ENCODE measurements around the gene SLC1A2.

Gene SLC1A2

GRCh38 chr11:35216962-35217678, 202.2 kb downstream of the SLC1A2 start:
- DNase-seq (ENCODE audit: extremely low spot score), result no peak
- ChIA-PET POLR2A (no interaction called here), CTCF (no interaction called here)
- no peak for TF ChIP-seq HDGF (IDR thresholded peaks at IDR 0.05; ENCODE audit: borderline replicate concordance)
- TF ChIP-seq BHLHE40 (IDR thresholded peaks at IDR 0.05; ENCODE audit: borderline replicate concordance), result no peak
- no peak for TF ChIP-seq TARDBP (IDR thresholded peaks at IDR 0.05)
- TF ChIP-seq SP1 (IDR thresholded peaks at IDR 0.05), result no peak
- no peak for TF ChIP-seq NFRKB (IDR thresholded peaks at IDR 0.05)
- no peak for TF ChIP-seq FOXM1 (IDR thresholded peaks at IDR 0.05; ENCODE audit: borderline replicate concordance)
- no peak for TF ChIP-seq FOXK2 (IDR thresholded peaks at IDR 0.05)
- no peak for TF ChIP-seq ELF4 (IDR thresholded peaks at IDR 0.05)
- no peak for TF ChIP-seq ARNT (IDR thresholded peaks at IDR 0.05)
- no peak for TF ChIP-seq ZNF384 (IDR thresholded peaks at IDR 0.05)
- TF ChIP-seq SUZ12 (IDR thresholded peaks at IDR 0.05), result no peak
- TF ChIP-seq L3MBTL2 (conservative IDR thresholded peaks at IDR 0.05), result no peak
- no peak for TF ChIP-seq FOXA1 (IDR thresholded peaks at IDR 0.05)
- TF ChIP-seq LEF1 (IDR thresholded peaks at IDR 0.05; ENCODE audit: borderline replicate concordance), result no peak
- TF ChIP-seq CTBP1 (IDR thresholded peaks at IDR 0.05; ENCODE audit: borderline replicate concordance), result no peak
- no peak for TF ChIP-seq PKNOX1 (IDR thresholded peaks at IDR 0.05)

- CTCF ChIA-PET, result no interaction called here
- no peak for DNase-seq (ENCODE audit: extremely low spot score)
- POLR2A ChIA-PET, result no interaction called here
- TF ChIP-seq ZNF384 (IDR thresholded peaks at IDR 0.05) (no peak), FOXA1 (IDR thresholded peaks at IDR 0.05) (no peak), LEF1 (IDR thresholded peaks at IDR 0.05; ENCODE audit: borderline replicate concordance) (no peak), SP1 (IDR thresholded peaks at IDR 0.05) (no peak), SUZ12 (IDR thresholded peaks at IDR 0.05) (no peak), FOXK2 (IDR thresholded peaks at IDR 0.05) (no peak), BHLHE40 (IDR thresholded peaks at IDR 0.05; ENCODE audit: borderline replicate concordance) (no peak), HDGF (IDR thresholded peaks at IDR 0.05; ENCODE audit: borderline replicate concordance) (no peak), ELF4 (IDR thresholded peaks at IDR 0.05) (no peak), ARNT (IDR thresholded peaks at IDR 0.05) (no peak), CTBP1 (IDR thresholded peaks at IDR 0.05; ENCODE audit: borderline replicate concordance) (no peak), TARDBP (IDR thresholded peaks at IDR 0.05) (no peak), NFRKB (IDR thresholded peaks at IDR 0.05) (no peak), FOXM1 (IDR thresholded peaks at IDR 0.05; ENCODE audit: borderline replicate concordance) (no peak), L3MBTL2 (conservative IDR thresholded peaks at IDR 0.05) (no peak), PKNOX1 (IDR thresholded peaks at IDR 0.05) (no peak)
These were observed 203.4 kb downstream of the SLC1A2 start for GRCh38 chr11:35215945-35216344.

GRCh38 chr11:35214792-35215193, 204.6 kb downstream of the SLC1A2 start:
- ChIA-PET CTCF (no interaction called here), POLR2A (no interaction called here)
- DNase-seq (ENCODE audit: extremely low spot score), result no peak
- TF ChIP-seq L3MBTL2 (conservative IDR thresholded peaks at IDR 0.05), result no peak
- no peak for TF ChIP-seq LEF1 (IDR thresholded peaks at IDR 0.05; ENCODE audit: borderline replicate concordance)
- no peak for TF ChIP-seq ELF4 (IDR thresholded peaks at IDR 0.05)
- TF ChIP-seq ZNF384 (IDR thresholded peaks at IDR 0.05), result no peak
- TF ChIP-seq FOXA1 (IDR thresholded peaks at IDR 0.05), result no peak
- no peak for TF ChIP-seq CTBP1 (IDR thresholded peaks at IDR 0.05; ENCODE audit: borderline replicate concordance)
- no peak for TF ChIP-seq TARDBP (IDR thresholded peaks at IDR 0.05)

GRCh38 chr11:35214226-35214770, 205.1 kb downstream of the SLC1A2 start:
- TF ChIP-seq HDGF (IDR thresholded peaks at IDR 0.05; ENCODE audit: borderline replicate concordance) (no peak), FOXK2 (IDR thresholded peaks at IDR 0.05) (no peak), PKNOX1 (IDR thresholded peaks at IDR 0.05) (no peak)
- CTCF ChIA-PET, result no interaction called here
- DNase-seq (ENCODE audit: extremely low spot score), result no peak
- POLR2A ChIA-PET, result no interaction called here

GRCh38 chr11:35211952-35212351, 207.4 kb downstream of the SLC1A2 start:
- TF ChIP-seq TARDBP (IDR thresholded peaks at IDR 0.05), result no peak
- TF ChIP-seq PKNOX1 (IDR thresholded peaks at IDR 0.05), result no peak
- TF ChIP-seq LEF1 (IDR thresholded peaks at IDR 0.05; ENCODE audit: borderline replicate concordance), result no peak
- ChIA-PET CTCF (no interaction called here), POLR2A (no interaction called here)
- DNase-seq (ENCODE audit: extremely low spot score), result no peak

- TF ChIP-seq LEF1 (IDR thresholded peaks at IDR 0.05; ENCODE audit: borderline replicate concordance), result no peak
- no peak for TF ChIP-seq ARNT (IDR thresholded peaks at IDR 0.05)
- no peak for TF ChIP-seq ELF4 (IDR thresholded peaks at IDR 0.05)
- TF ChIP-seq L3MBTL2 (conservative IDR thresholded peaks at IDR 0.05), result no peak
- no peak for TF ChIP-seq SUZ12 (IDR thresholded peaks at IDR 0.05)
- TF ChIP-seq ZNF384 (IDR thresholded peaks at IDR 0.05), result no peak
- no peak for TF ChIP-seq TARDBP (IDR thresholded peaks at IDR 0.05)
- no peak for TF ChIP-seq FOXK2 (IDR thresholded peaks at IDR 0.05)
- ChIA-PET CTCF (no interaction called here), POLR2A (interaction anchor here (0.5 kb wide), 1 partner anchor 33 kb away, joined by 3 read pairs; no protein-coding TSS in a partner anchor)
- DNase-seq (ENCODE audit: extremely low spot score), result no peak
These were observed 208.3 kb downstream of the SLC1A2 start for GRCh38 chr11:35210876-35211546.

Measured in HEK293T (cell line).